HG03066 (cell line): ENCODE measurements around the gene PARM1.

Source experiments
- ATAC-seq: cut with Tn5 transposase; IDR thresholded peaks from one replicate; pipeline ENCODE4 v1.9.1; 2021; ENCODE audit warnings: low read depth; ENCODE audit not compliant: unreplicated experiment

The PARM1 gene

DNA sequence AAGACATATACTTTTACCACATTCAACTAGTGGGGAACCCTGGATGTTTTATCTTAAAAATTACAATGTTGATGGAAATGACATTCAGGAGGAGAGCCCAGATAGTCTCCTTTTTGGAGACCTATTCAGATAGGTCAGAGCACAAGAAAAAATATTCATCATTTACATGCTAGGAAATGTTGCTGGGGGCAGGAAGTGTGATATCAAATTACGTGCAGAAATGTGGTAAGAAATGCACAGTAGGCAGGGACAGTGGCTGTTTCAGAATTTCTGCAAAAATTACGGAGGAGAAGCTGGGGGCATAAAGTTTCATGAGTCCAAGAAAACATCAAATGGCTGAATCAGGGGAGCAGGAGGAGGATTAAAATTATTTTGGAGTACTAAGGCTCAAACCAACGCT lies 8.2 kb downstream of the PARM1 start:
- ATAC-seq: no peak

DNA sequence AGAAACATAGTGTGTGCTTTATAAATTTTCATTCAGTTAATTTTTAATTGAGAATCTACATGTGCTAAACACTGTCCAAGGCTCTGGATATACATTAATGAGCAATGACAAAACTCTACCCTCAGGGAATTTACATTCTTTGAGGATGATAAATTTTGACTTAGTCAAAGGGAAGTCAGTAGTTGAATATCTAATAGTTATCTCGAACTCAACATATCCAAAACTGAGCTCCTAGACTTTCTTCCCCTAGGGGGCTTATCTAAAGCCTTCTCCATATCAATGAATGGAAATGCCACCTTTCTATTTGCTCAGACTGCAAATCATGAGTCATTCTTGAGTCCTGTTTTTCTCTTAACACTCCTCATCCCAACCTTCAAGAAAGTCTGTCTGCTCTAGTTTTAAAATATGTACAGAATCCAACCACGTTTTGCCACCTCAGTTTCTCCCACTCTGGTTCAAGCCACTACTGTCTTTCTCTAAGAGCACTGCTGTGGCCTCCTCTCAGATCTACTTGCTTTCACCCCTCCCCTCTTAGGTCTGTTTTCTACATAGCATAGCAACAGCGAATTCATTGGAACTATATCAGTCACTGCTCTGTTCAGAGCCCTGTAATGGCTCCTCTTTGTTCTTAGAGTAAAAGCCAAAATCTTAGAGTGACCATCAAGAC lies 9.5 kb downstream of the PARM1 start:
- ATAC-seq: no peak

DNA sequence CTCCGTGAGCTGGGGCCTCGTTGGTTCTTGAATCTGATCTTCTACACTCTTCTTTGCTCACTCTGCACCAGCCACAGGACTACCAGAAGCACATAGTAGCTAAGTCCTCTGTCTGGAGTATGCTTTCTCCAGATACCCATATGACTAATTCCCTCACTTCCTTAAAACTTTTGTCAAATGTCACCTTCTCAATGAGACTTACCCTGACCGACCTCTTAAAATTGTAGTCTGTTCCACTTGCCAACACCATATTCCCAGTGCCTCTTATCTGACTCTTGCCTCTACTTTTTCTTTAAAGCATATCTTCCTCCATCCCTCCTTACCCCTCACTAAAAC lies 10.0 kb downstream of the PARM1 start:
- ATAC-seq: no peak

DNA sequence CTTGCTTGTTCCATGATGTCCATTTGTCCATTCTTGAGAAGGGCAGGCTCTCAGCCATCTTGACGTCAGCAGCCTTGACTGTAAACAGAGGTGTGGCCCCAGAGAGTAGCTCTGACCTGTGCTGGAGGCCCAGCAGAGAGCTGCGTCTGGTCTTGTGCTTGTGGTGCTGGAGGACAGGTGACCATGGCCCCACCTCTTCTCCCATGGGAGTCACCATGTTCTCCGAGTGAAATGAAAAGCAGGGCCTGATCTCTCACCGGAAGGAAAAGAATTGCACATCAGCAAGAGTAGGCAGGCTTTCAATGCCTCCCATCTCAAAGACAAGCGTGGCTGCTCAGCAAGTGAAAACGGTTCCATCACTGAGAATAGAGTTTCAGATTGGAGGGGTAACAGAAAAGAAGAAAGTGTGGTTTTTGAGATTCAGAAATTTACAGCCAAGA lies 11.5 kb downstream of the PARM1 start:
- no peak for ATAC-seq

DNA sequence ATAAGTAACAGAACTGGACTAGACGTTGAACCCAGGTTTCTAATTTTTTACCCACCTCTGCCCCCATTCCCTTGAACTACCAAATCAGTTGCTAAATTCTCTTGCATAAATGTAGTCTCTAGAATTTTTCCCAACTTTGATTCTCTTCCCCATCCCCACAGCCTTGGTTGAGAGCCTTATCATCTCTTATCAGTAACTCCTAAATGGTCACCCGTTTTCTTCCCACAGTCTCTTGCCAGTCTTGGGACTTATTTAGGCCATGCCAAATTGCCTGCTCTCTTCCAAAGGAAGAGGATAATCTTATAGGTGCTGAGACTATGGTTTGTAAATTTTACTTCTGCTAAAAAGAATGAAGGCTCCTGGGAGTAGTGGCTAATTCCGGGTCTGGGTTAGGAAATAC lies 13.3 kb downstream of the PARM1 start:
- ATAC-seq: no peak

DNA sequence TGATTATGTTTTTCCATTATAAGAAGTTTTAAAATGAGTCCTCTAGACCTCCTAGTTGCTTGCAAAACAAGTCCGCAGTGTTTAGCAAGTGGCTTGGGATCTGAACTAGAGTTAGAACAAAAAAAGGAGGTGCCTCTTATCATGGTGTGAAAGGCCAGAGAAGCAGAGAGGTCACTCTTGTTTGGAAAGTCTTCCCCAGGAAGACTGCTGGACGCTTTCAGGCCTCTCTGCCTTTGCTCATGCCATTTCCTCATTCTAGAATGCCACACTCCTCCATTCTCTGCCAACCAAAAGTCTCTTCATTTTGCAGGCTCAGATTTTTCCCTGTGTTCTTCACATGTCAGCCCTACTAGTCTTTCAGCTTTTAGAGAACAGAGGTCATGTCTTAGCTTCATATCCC lies 14.9 kb downstream of the PARM1 start:
- no peak for ATAC-seq

DNA sequence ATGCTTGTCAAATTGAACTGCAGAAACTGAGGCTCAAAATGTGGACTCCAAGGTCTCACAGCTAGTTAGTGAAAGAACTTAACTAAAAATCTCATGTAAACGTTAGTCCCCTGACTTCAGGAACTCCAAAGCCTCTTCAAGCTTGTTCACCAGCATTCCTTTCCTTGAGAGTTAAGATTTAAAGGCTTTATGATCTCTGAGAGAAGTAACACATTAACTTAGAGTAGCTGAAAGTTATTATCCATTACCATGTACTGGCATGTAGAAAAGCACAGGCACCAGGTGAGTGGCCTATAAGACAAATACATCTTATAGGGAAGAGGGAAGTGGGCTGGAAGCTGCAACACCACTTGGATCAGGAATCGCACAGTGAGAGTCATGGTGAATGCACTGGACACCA lies 15.3 kb downstream of the PARM1 start:
- no peak for ATAC-seq

DNA sequence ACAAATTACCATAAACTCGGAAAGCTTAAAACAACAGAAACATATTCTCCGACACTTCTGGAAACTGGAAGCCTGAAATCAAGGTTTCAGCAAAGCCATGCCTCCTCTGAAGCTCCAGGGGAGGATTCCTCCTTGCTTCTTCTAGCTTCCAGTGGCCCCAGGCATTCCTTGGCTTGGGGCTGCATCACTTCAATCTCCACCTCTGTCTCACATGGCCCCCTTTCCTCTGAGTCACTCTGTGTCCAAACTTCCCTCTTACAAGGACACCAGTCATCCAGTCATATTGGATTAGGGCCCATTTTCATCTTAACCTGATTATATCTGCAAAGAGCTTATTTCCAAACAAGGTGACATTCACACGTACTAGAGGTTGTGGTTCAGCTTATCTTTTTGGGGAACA lies 17.3 kb downstream of the PARM1 start:
- ATAC-seq: no peak

DNA sequence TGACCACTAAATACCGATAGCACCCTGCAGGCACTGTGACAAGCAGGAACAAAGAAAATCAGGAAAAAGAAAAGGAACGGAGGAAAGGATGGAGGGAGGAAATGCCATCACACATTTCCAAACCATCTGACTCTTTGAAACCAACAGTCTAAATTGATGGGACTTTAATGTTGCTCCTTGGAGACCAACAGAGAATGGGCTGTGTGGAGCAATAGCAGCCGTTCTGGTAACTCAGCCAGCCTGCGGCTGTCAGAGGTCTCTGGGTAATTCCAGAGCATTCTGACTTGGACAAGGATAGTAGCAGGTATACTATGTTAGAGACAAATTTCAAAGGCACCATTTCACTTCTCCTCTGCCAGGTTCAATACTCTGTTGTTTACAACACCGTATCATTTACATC lies 18.0 kb downstream of the PARM1 start:
- no peak for ATAC-seq

DNA sequence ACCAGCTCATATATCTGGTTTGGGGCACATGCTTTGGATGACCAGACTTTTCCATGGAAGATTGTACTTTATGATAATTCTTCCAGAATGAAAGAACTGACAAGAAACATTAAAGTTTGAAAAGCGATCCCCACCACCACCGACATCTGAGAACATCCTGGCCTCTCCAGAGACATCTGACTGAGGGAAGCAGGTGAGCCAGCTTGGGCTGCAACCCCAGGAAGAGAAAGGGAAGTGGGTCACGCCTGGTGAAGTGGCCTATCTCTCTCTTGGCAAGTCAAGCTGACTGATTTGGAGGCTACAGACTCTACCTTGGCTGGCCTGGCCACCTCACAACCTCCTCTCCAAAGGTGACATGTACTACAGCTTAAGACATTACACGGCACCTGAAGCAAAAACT lies 20.7 kb downstream of the PARM1 start:
- no peak for ATAC-seq

DNA sequence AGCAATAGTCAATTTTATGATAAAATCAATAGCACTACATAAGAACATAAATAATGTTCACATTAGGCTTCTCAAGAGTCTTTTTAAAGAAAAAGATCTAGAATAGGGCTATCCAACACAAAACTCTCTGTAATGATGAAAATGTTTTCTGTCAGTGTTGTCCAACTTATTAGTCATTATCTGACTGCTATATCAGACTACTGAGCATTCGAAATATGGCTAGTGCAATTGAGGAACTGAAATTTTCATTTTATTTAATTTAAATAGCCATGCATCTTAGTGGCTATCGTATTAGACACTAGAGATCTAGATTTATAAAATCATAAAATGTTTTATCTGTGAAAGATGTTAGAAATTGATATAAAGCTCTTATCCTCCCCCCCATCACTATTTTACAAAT lies 26.0 kb downstream of the PARM1 start:
- no peak for ATAC-seq

DNA sequence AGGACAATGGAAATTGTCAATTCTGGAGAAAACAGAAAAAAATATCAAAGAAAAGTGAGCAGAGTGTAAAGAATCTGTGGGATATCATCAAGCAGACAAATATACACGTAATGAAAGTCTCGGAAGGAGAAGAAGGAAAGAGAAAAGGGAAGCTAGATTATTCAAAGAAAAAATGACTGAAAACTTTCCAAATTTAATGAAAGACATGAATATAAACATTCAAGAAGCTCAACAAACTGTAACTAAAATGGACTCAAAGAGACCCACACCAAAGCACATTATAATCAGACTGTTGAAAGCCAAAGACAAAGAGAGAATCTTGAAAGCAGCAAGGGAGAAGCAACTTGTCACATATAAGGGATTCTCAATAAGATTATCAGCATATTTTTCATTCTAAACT lies 28.3 kb downstream of the PARM1 start:
- no peak for ATAC-seq

DNA sequence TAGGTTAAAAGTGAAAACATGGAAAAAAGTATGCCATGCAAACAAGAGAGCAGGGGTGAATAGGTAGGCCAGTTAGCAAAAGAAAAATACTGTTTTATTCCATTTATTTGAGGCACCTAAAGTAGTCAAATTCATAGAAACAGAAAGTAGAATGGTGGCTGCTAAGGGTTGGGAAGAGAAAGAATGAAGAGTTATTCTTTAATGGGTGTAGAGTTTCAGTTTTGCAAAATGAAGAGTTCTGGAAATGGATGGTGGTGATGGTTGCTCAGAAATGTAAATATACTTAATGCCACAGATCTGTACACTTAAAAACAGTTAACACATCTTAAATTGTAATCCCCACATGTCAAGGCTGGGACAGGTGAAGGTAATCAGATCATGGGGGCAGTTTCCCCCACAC lies 29.7 kb downstream of the PARM1 start:
- no peak for ATAC-seq

DNA sequence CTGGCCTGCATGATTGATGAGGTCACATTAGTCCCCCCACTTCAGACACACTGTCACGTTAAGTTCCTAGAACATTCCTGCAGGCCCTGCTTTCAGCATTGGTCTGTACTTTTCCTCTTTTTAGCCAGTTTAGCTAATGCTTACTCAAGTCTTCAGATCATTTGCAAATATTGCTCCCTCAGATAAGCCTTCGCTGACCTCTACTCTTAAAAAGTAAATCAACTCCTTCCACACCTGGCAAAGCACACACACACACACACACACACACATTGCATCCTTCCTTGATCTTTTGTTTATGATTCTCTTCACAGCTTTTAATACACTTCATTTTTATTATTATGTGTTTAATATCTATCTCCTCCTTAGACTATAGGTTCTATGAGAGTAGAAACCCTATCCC lies 31.4 kb downstream of the PARM1 start:
- no peak for ATAC-seq

DNA sequence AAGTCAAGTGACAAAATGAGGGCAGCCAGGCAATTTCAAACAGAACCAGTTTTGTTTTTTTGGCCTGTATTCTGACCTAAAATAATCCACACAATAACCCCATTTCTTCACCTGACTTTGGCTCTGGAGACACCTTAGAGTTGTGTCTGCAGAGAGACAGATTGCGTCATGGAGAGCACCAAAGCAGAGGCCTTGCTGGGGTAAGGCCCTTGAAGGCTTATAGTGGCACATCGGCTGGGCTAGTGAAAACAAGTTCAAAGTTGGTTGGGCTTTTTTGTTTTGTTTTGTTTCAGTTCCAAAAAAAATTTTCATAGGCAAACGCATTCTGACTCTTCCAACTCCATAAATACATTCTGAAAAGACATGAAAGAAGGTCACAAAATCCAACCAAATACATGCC lies 34.4 kb downstream of the PARM1 start:
- ATAC-seq: no peak

DNA sequence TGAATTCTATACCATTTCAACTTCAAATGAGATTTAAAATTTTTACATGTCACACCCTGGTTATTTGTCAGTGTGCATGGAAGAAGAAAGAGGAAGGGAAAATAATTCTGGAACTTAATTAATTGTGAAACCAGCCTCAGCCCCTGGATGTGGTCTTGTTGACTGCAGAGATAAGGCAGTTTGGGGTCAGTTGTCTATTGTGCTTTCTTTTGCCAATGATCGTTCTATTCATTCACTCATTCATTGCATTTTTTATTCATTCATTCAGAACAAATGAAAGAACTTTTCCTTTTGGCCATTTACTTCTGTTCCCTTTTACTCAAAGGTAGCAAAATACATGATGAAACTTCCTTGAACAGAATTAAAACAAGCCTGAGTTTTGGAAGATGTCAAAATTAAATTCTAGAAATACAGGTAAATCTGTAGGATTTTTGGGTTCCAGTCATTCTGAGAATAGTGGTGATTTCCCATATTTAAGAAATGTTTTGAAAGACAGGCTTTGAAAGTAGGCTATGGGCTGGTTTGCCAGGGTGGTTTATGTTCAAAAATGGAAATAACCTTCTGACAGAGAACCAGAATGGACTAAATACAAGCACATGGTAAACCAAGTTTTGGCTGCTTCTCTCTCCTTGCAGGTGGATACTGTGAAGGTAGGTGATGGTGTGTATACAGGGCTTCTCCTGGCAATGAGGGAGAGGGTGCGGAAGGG lies 35.7 kb downstream of the PARM1 start:
- no peak for ATAC-seq

DNA sequence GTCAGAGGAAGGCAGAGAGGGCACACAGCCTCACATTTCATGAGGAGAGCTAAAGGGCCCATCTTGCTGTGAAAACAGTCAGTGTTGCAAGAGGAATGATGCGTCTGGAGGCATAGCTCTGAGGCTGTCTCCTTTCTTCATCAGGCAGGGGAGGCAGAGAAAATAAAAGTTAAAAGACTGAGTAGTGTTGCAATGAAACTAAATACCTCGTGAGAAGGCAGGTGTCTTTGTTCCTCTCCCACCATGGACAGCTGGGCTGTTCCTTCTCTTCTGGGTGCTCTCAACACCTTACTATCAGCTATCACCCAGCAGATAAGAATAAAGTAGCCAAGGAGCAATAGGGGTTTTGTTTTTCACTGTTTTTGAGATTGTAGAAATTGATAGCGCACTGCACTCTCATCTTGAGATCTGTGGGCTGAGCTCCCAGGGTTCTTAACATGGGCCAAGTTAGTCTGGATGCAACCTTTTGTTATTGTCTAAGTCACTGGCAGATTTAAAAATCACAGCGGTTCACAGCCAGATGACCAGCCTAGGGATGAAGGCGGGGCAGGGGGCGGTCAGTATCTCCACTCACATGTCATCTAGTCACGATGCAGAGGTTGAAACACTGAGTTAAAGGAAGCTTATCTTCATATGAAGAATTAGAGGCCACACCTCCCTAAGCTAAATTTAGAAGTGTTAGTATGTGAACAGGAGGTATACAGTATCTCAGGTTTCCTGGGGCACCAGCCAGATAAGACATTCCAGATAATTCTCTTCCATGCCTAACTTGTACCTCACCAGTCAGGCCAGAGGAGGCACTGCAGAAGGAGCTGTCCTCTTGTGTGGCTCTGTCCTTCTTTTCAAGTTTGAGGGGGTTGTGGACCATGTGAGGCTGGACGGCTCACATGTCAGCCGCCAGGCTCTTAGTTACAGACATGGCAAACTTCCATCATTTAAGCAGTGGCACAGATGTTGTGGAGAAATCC lies 36.9 kb downstream of the PARM1 start:
- no peak for ATAC-seq

DNA sequence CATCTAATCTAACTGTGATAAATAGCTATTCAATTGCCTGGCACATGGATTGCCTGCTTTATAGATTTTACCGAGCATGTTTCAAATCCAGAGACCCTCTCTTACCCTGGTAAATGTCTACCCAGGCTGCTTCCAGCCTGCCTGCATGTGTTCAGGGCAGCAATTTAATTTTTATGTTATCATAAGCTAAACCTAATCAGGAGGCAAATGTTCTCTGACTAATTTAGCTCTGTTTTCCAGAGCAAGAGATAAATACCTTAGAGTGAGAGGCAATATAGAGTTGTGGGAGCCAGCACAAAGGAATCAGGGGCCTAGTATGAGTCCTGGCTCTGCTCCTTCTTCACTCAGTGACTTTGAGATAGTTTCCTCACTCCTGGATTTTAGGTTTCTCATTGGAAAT lies 37.7 kb downstream of the PARM1 start:
- ATAC-seq: no peak

DNA sequence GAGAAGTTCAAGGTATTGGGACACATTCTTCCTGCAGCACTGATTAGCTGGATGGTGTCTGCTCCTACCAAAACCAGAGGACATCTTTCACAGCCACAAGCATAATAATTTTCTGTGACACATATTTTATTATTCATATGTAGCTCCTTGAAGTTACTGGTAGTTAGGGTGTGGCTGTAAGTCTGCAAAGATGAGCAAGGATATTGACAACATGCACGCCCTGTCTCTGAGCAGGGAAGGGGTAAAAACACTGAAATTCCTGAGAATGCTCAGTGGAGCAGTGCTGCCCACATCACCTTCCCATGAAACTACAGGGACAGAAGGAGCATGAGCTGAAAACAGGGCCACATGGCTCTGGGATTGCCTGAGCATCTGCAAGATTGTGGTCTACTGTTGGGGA lies 38.9 kb downstream of the PARM1 start:
- ATAC-seq: no peak

DNA sequence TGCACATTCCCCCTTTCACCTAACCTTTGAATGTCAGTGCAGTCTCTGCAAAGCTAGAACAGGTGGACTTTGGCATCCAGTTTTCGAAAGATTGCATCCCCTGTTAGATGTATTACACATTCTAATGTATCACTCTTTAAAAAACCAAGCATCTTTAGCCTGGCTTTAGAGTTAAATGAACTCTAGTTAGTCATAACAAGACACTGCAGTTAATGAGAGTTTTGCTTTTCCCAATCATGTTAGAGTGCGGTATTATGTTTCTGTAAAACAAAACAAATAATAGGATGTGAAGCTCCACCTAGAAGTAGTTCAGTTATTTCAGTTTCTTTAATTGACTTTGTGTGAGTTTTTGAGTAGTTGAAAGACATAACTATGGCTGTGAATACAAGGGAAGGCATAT lies 42.2 kb downstream of the PARM1 start:
- ATAC-seq: no peak
